Activated CD8-positive, alpha-beta T cell treated with anti-CD3 and anti-CD28 coated beads, Interleukin-2, amount 10 ng/mL, durations not matched to agents 7 days and 5 days (primary cell): ENCODE measurements around the gene EPC1. TPM values are rescaled to one million over a fixed set of nuclear protein-coding genes. Genes with fewer than 3 reads are reported as not detected.

Source experiments
- ATAC-seq: fragments of 150-1000 bp; cut with Tn5 transposase; one replicate; pipeline ENCODE4 v1.10.0; 2021; ENCODE audit warnings: moderate library complexity
- CTCF ChIA-PET: fragments of 350-600 bp; sonication (Branson Sonifier 250); formaldehyde crosslinking; loops from one replicate; lab custom pipeline; 2021; ENCODE audit warnings: antibody characterized with exemption; lab: Charles Lee
- POLR2A ChIA-PET: fragments of 350-600 bp; sonication (Branson Sonifier 250); formaldehyde crosslinking; loops from one replicate; lab custom pipeline; 2021; ENCODE audit warnings: antibody characterized with exemption; lab: Charles Lee
- DNase-seq: peaks from one replicate; pipeline ENCODE4 v3.0.0-alpha.2; 2020
- H3K27ac Mint-ChIP-seq: one replicate; pipeline ENCODE4 v1.8.0; 2021; ENCODE audit warnings: mild to moderate bottlenecking, mixed read lengths
- H3K27me3 Mint-ChIP-seq: one replicate; pipeline ENCODE4 v1.8.0; 2021; ENCODE audit warnings: low read depth, mixed read lengths
- H3K36me3 Mint-ChIP-seq: one replicate; pipeline ENCODE4 v1.8.0; 2021; ENCODE audit warnings: low read depth, mixed read lengths
- H3K4me1 Mint-ChIP-seq: one replicate; pipeline ENCODE4 v1.8.0; 2021; ENCODE audit warnings: low read depth, mixed read lengths
- H3K4me3 Mint-ChIP-seq: one replicate; pipeline ENCODE4 v1.8.0; 2021; ENCODE audit warnings: mild to moderate bottlenecking, mixed read lengths
- H3K9me3 Mint-ChIP-seq: one replicate; pipeline ENCODE4 v1.8.0; 2022; ENCODE audit warnings: mixed read lengths; ENCODE audit not compliant: insufficient read depth
- total RNA-seq, 2 experiments: library from RNA; stranded (reverse); gene quantifications; one replicate each; pipeline ENCODE4 v1.2.3, GENCODE V29; 2021

EPC1 gene
- total RNA-seq, 2 experiments from 2014 or later, result 40.9 to 43.5 TPM

DNA sequence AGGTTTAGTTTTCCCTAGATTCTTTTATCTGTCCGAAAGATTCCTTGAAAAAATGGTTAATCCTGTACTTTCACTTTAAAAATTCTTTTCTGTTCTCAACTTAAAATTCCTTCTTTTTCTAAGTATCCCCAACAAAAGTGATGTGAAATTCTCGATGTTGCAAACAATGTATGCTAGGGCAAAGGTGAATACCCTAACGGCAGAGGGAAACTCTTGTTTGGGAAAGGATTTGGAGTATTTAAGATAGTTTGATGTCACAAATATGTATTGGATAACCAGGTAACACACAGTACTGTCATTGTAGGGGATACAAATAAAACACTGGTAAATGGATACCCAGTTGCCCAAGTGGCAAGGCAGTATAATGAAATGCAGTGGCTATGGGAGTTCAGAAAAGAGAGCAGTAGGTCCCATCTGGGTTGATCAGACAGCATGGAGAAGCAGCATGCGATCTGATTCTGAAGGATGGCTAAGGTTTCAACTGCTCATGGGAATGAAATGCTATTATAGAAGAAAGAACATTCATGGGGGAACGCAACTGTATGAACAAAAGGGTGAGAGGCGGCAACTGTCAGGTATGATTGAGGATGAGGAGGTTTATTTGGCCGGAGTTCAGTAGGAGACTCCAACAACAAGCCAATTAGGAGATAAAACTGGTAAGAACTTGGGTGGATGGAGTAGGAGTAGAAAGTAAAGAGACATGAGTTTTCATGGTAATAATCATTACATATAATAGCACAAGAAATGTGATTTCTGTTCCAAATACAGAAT, 3.2 kb upstream of the EPC1 start:
- peaks cover 35% of the 10 kb centered on the region for H3K36me3 Mint-ChIP-seq
- H3K4me3 Mint-ChIP-seq, result no peak overlapping the region
- ATAC-seq (no peak), DNase-seq (no peak)
- no peak overlapping the region for H3K27ac Mint-ChIP-seq
- ChIA-PET POLR2A (interaction anchor here (3.0 kb wide), 2 partner anchors 28 to 29 kb away, joined by 13 to 20 read pairs; no protein-coding TSS in a partner anchor), CTCF (interaction anchor here (1.5 to 1.6 kb wide), 2 partner anchors 13 to 21 kb away, joined by 3 to 4 read pairs; no protein-coding TSS in a partner anchor)
- peaks cover 60% of the 10 kb centered on the region for H3K4me1 Mint-ChIP-seq
- H3K9me3 Mint-ChIP-seq, result peaks cover 5% of the 10 kb centered on the region
- no peaks in the 10 kb centered on the region for H3K27me3 Mint-ChIP-seq

DNA sequence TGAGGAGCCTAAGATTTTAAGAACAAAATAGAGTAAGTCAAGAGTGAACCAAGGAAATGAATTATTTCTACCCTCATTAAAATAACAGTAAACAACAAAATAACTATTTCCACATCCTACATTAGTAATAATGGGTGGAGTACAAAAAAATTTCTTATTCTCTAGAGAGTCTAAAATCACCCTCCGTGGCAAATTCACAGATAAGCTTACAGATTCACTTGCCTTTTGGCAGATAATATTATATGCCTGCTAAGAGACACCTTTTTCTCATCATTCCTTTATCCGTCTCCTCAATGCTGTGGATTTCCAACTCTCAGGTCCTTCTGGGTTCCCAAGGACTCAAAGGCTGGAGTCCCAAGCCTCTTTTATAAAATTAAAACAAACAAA, 2.2 kb upstream of the EPC1 start:
- Mint-ChIP-seq H3K4me3 (no peak overlapping the region), H3K27me3 (no peaks in the 10 kb centered on the region), H3K4me1 (peaks cover 62% of the 10 kb centered on the region), H3K36me3 (peaks cover 37% of the 10 kb centered on the region), H3K27ac (no peak overlapping the region), H3K9me3 (no peaks in the 10 kb centered on the region)
- no peak for DNase-seq
- POLR2A ChIA-PET, result interaction anchor here (0.8 to 4.0 kb wide), 4 partner anchors 8 to 29 kb away, joined by 3 to 22 read pairs (median 12); no protein-coding TSS in a partner anchor
- no peak for ATAC-seq
- CTCF ChIA-PET, result interaction anchor here (1.4 to 2.2 kb wide), 3 partner anchors 8 to 22 kb away, joined by 3 to 9 read pairs (median 7); no protein-coding TSS in a partner anchor

DNA sequence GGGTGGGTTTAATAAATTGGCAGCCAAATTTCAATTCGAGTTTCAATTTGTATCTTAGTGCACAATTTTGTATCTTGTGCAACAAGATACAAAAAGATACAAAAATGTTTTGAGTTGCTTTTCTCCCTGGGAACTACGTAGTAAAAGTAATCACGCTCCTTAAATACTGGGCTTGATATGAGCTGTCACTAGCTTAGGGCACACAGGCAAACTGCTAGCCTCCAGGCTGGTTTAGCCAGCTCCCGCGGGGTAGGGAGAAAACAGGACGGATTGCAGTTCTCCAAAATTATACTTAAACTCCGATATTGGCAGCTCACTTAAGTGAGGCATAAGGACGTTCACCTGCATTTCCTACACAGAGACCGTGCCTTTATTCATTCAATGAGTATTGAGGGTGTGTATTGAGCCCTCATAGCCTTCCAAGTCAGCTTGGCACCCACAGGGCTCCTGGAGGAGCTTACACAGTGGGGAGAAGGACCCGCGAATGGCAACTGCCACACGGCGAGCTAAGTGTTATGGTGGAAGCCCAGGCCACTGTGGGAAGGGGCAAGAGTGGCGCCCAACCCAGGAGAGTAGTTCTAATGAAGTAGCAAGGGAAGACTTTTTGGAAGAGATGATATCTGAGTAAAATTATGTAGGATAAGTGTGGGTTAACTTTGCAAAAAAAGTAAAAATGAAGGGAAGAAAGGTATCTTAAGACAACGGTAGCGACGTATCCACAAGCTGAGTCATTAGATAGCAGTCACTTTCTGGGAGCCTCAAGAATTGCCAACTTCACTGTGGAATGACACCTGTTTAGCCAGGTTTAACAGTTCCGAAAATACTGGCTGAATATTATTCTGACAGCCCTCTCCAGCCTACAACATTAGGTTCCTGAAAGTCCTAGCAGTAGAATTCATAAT, 1.6 kb upstream of the EPC1 start:
- CTCF ChIA-PET, result interaction anchor here (1.1 to 2.2 kb wide), 4 partner anchors 8 to 92 kb away, joined by 3 to 9 read pairs (median 5); no protein-coding TSS in a partner anchor
- H3K27ac Mint-ChIP-seq, result peak overlapping the region; percentile 83

DNA sequence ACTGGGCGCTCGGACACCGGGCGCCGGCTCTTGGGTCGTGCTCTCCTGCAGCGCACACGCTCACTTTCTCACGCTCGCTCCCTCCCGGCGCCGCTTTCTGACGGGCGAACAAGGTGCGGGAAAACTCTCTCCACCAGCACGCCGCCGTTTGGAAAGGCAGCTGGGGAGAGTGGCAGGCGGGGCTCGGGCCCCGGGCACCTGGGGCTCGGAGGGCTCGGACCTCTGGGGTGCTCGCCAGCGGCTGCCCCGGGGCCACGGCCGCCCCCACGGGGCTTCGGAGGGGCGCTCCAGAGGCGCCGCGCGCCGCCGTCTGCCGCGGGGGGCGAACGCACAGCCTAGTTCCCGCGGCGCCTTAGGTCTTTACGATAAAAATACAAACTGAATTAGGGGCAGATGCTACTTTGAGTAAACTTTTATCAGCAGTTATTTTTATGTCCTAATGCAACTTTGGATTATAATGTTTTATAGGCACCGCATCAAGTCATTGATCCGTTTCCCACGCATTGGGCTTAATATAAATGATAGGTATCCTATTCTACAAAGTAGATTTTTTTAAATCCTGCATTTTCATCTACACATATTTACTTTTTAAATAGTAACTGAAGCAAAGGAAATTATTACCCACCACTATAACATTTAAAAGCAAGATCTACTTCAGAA, 535 bp upstream of the EPC1 start:
- Mint-ChIP-seq H3K27ac (peak overlapping the region; percentile 83), H3K9me3 (no peaks in the 10 kb centered on the region), H3K27me3 (no peaks in the 10 kb centered on the region), H3K4me1 (peaks cover 55% of the 10 kb centered on the region), H3K4me3 (peak overlapping the region; percentile 62), H3K36me3 (peaks cover 43% of the 10 kb centered on the region)
- ChIA-PET POLR2A (interaction anchor here (0.7 to 4.0 kb wide), 7 partner anchors 9 to 98 kb away, joined by 3 to 22 read pairs (median 5); partner anchors contain the start of gene CCDC7), CTCF (interaction anchor here (1.1 to 2.2 kb wide), 3 partner anchors 9 to 91 kb away, joined by 3 to 9 read pairs (median 7); no protein-coding TSS in a partner anchor)
- DNase-seq, result no peak
- peak; percentile 17 for ATAC-seq

More for the DNA sequence above, 1.6 kb upstream of the EPC1 start:
- peaks cover 62% of the 10 kb centered on the region for H3K4me1 Mint-ChIP-seq
- POLR2A ChIA-PET, result interaction anchor here (0.8 to 4.0 kb wide), 8 partner anchors 9 to 97 kb away, joined by 3 to 22 read pairs (median 4); partner anchors contain the start of gene CCDC7
- DNase-seq, result no peak
- ATAC-seq, result no peak
- H3K4me3 Mint-ChIP-seq, result peak overlapping the region; percentile 62
- no peaks in the 10 kb centered on the region for H3K27me3 Mint-ChIP-seq
- H3K36me3 Mint-ChIP-seq, result peaks cover 41% of the 10 kb centered on the region
- no peaks in the 10 kb centered on the region for H3K9me3 Mint-ChIP-seq

DNA sequence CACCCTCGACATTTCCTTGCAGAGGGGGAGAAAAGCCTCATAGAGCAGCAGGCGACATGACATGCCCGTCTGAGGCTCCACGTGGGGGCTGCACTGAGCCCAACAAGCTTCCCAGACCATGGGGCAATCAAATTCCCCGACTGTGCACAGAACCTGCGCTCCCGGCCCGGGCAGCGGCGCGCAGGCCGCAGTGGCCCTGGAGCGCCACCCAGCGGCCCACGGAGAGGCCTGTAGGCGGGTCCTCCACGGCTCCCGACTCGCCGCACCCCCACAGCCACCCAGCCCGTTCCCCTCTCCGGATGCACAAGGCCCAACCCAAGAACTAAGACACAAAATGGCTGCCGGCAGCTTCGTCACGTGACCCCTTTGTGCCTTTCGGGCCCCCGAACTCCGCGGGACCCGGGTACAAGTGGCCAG, 816 bp downstream of the EPC1 start:
- Mint-ChIP-seq H3K4me1 (peaks cover 61% of the 10 kb centered on the region), H3K36me3 (peaks cover 43% of the 10 kb centered on the region), H3K4me3 (peak overlapping the region; percentile 92), H3K9me3 (no peaks in the 10 kb centered on the region), H3K27me3 (no peaks in the 10 kb centered on the region), H3K27ac (peak overlapping the region; percentile 100)
- DNase-seq, result peak; percentile 97
- POLR2A ChIA-PET, result interaction anchor here (0.5 to 4.0 kb wide), 18 partner anchors 9 to 1028 kb away, joined by 3 to 22 read pairs (median 4); no protein-coding TSS in a partner anchor
- ATAC-seq, result peak; percentile 90
- CTCF ChIA-PET, result interaction anchor here (0.6 to 5.5 kb wide), 15 partner anchors 10 to 154 kb away, joined by 3 to 63 read pairs (median 6); no protein-coding TSS in a partner anchor

DNA sequence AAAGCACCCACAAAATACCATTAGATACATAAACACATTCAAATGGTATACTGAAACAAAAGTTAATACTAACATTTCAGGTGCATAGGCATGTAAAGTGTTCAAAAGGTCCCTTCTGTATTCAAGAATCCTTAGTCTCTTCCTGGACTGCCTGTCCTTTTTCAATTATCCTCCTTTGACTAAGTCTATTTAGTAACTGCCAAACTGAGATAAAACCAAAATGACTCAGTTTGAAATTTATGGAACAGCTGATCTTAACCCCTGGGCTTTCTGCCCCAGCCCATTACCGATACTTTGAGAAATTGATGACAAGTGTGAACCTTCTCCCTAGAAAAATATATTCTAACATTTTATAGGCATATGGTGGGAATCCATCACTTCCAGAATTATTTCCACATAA, 5.4 kb downstream of the EPC1 start:
- no peaks in the 10 kb centered on the region for H3K9me3 Mint-ChIP-seq
- DNase-seq, result no peak
- H3K4me1 Mint-ChIP-seq, result peaks cover 66% of the 10 kb centered on the region
- peaks cover 47% of the 10 kb centered on the region for H3K36me3 Mint-ChIP-seq
- ATAC-seq, result no peak
- no peaks in the 10 kb centered on the region for H3K27me3 Mint-ChIP-seq
- H3K4me3 Mint-ChIP-seq, result no peak overlapping the region
- H3K27ac Mint-ChIP-seq, result no peak overlapping the region
- POLR2A ChIA-PET, result no interaction called here
- CTCF ChIA-PET, result interaction anchor here (1.0 to 5.5 kb wide), 4 partner anchors 11 to 150 kb away, joined by 3 to 63 read pairs (median 4); no protein-coding TSS in a partner anchor

DNA sequence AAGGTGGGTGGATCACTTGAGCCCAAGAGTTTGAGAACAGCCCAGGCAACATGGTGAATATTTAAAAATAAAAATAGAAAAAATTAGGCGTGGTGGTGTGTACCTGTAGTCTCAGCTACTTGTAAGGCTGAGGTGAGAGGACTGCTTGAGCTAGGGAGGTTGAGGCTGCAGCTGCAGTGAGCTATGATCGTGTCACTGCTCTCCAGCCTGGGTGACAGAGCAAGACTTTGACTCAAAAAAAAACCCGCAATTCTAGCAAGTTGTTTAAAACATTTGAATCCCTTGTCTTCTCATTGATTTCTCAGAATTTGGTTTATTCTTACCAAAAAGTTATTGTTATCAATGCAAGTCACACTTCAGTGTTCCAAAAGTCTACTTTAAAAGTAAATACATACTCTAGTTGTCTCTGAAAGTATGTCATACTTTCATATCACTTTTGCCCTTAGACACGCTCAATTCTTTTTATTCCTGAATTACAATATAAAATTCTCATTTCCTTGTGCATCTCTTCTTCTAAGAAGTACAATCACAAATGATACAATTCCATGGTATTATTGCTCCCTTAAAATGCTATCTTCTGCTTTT, 6.3 kb downstream of the EPC1 start:
- ChIA-PET POLR2A (no interaction called here), CTCF (interaction anchor here (1.5 kb wide), 1 partner anchor 11 kb away, joined by 3 read pairs; no protein-coding TSS in a partner anchor)
- DNase-seq (no peak), ATAC-seq (no peak)
- Mint-ChIP-seq H3K4me3 (no peak overlapping the region), H3K36me3 (peaks cover 49% of the 10 kb centered on the region), H3K27me3 (no peaks in the 10 kb centered on the region), H3K9me3 (no peaks in the 10 kb centered on the region), H3K27ac (no peak overlapping the region), H3K4me1 (peaks cover 71% of the 10 kb centered on the region)

DNA sequence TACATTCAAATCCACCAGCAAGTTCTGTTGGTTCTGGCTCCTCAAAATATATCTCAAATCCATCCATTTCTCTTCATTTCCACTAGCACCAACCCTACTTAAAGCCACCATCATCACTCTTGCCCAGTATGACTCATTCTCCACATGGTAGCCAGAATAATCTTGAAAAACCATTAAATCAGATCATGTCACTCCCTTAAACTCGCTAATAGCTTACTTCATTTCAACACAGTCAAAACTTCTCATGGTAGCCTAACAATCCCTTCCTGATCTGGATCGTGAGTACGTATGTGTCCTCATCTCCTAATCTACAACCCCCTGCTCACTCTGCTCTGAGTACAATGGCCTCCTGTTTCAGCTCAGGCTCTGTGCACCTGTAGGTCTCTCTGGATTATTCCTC, 8.7 kb downstream of the EPC1 start:
- peaks cover 34% of the 10 kb centered on the region for H3K36me3 Mint-ChIP-seq
- H3K4me1 Mint-ChIP-seq, result peaks cover 74% of the 10 kb centered on the region
- ChIA-PET POLR2A (interaction anchor here (1.5 to 2.5 kb wide), 2 partner anchors 8 to 10 kb away, joined by 4 to 13 read pairs; no protein-coding TSS in a partner anchor), CTCF (interaction anchor here (1.0 to 3.5 kb wide), 4 partner anchors 7 to 82 kb away, joined by 3 to 19 read pairs (median 7); no protein-coding TSS in a partner anchor)
- H3K27ac Mint-ChIP-seq, result peak overlapping the region; percentile 3
- no peak for DNase-seq
- no peak overlapping the region for H3K4me3 Mint-ChIP-seq
- H3K27me3 Mint-ChIP-seq, result no peaks in the 10 kb centered on the region
- no peak for ATAC-seq
- H3K9me3 Mint-ChIP-seq, result no peaks in the 10 kb centered on the region

DNA sequence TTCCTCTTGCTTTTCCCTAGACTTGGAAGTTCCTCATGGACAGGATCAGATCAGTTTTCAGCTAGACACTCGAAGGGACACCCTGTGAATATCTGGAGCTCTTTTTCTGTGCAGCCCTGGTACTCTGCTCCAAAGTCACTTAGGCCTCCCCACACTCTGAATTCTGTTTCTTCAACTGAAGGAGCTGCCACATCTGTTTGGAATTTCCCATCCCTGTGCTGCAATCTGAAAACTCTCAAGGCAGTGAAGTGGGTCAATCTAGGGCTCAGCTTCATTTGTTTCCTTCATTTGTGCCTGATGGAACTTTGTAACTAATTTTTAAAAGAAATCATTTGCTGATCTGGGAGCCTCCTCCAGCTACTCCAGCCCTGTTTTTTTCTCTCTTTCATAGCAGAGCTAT, 9.6 kb downstream of the EPC1 start:
- CTCF ChIA-PET, result interaction anchor here (1.0 to 3.5 kb wide), 6 partner anchors 8 to 91 kb away, joined by 3 to 19 read pairs (median 4); no protein-coding TSS in a partner anchor
- Mint-ChIP-seq H3K4me1 (peaks cover 77% of the 10 kb centered on the region), H3K9me3 (no peaks in the 10 kb centered on the region), H3K36me3 (peaks cover 36% of the 10 kb centered on the region), H3K27ac (no peak overlapping the region), H3K4me3 (no peak overlapping the region), H3K27me3 (no peaks in the 10 kb centered on the region)
- ATAC-seq, result no peak
- POLR2A ChIA-PET, result interaction anchor here (1.3 to 2.5 kb wide), 2 partner anchors 9 to 74 kb away, joined by 3 to 13 read pairs; no protein-coding TSS in a partner anchor
- DNase-seq, result no peak

DNA sequence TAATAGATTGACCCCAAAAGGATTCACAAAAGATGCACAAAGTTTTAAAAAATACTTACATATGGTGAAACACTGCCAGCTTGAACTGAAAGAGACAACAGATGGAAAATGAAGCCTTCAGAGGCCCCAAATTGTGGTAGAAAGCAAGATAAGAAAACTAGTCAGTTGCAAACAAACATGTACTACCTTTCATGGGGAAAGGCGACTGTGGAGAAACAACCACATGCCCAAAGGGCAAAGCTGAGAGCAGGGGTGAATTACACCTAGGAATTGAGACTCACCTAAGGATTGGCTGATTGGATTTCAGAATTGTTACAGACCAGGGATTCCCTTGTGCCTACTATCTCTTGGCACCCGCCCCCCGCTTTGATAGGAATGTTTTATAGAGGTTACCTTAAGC, 13.1 kb downstream of the EPC1 start:
- no peak for DNase-seq
- CTCF ChIA-PET, result interaction anchor here (0.7 to 2.4 kb wide), 8 partner anchors 9 to 81 kb away, joined by 3 to 13 read pairs (median 3); no protein-coding TSS in a partner anchor
- Mint-ChIP-seq H3K36me3 (peaks cover 38% of the 10 kb centered on the region), H3K27ac (peak overlapping the region; percentile 21), H3K9me3 (no peaks in the 10 kb centered on the region), H3K27me3 (no peaks in the 10 kb centered on the region), H3K4me1 (peaks cover 75% of the 10 kb centered on the region), H3K4me3 (no peak overlapping the region)
- POLR2A ChIA-PET, result interaction anchor here (2.7 kb wide), 1 partner anchor 12 kb away, joined by 10 read pairs; no protein-coding TSS in a partner anchor
- ATAC-seq, result no peak
